Testis (tissue), 3 donors: Measurements from ENCODE around the gene SLC35G2. TPM values are rescaled to one million over a fixed set of nuclear protein-coding genes. Genes with fewer than 3 reads are reported as not detected.

Source experiments
- DNase-seq: peaks from one replicate; pipeline ENCODE4 v3.0.0-alpha.2; 2019
- H3K27ac ChIP-seq, 2 donors: fragments of 200-600 bp; sonication (generic); one replicate each; pipeline ENCODE4 v1.5.1; 2019
- H3K27me3 ChIP-seq: fragments of 200-600 bp; sonication (generic); one replicate; pipeline ENCODE4 v1.5.1; 2019
- H3K36me3 ChIP-seq: fragments of 200-600 bp; sonication (generic); one replicate; pipeline ENCODE4 v1.5.1; 2017; ENCODE audit warnings: low read depth; ENCODE audit errors: missing control alignments
- H3K4me1 ChIP-seq: fragments of 200-600 bp; sonication (generic); one replicate; pipeline ENCODE4 v1.5.1; 2019
- H3K4me3 ChIP-seq, 2 donors: fragments of 200-600 bp; sonication (generic); one replicate each; pipeline ENCODE4 v1.5.1; 2017 to 2019
- H3K9me3 ChIP-seq: fragments of 200-600 bp; sonication (generic); one replicate; pipeline ENCODE4 v1.5.1; 2017
- POLR2A ChIP-seq: fragments of 450-650 bp; IDR thresholded peaks from one replicate; pipeline ENCODE4 v1.6.1; 2017; ENCODE audit warnings: antibody characterized with exemption, mild to moderate bottlenecking, moderate library complexity
- WGBS, 2 donors: methylation state at CpG; one replicate each; pipeline ENCODE4 v1.1.5; 2018; 5-methylcytosine and 5-hydroxymethylcytosine counted together
- intact Hi-C: fragments of 100-400 bp; cut with DNase I; formaldehyde crosslinking; loops from one replicate; pipeline ENCODE4 v1.15.1; 2023; ENCODE audit warnings: low total_unique reads
- polyA plus RNA-seq: library from polyadenylated mRNA; stranded (reverse); fragments of 350-450 nt; fragmentation: Illumina TruSeq; extraction: RNeasy Lipid Tissue Mini Kit (QIAGEN cat#74804); gene quantifications from one replicate; pipeline ENCODE4 v1.2.3, GENCODE V29; 2014; ENCODE audit warnings: low read depth, low replicate concordance; ENCODE audit not compliant: insufficient read depth
- total RNA-seq, 2 donors: library from RNA; depleted of rRNA; stranded (reverse); fragments of >200 nt; gene quantifications; one replicate each; pipeline ENCODE4 v1.2.3, GENCODE V29; 2016
- TF ChIP-seq, protein P1 (sequence below), 3 experiments: fragments of 450-650 bp in 2 of 3; fragments of 200-600 bp in 1 of 3; sonication (generic) in 1 of 3; IDR thresholded peaks; one replicate each; pipeline ENCODE4 v1.5.1; 2016 to 2019; ENCODE audit warnings: antibody characterized with exemption in 3 of 3, mild to moderate bottlenecking in 2 of 3, moderate library complexity in 1 of 3

The SLC35G2 gene
- total and polyA plus RNA-seq, 3 donors from 2014 or later: 21.1 to 22.4 (median 22.1) TPM

DNA sequence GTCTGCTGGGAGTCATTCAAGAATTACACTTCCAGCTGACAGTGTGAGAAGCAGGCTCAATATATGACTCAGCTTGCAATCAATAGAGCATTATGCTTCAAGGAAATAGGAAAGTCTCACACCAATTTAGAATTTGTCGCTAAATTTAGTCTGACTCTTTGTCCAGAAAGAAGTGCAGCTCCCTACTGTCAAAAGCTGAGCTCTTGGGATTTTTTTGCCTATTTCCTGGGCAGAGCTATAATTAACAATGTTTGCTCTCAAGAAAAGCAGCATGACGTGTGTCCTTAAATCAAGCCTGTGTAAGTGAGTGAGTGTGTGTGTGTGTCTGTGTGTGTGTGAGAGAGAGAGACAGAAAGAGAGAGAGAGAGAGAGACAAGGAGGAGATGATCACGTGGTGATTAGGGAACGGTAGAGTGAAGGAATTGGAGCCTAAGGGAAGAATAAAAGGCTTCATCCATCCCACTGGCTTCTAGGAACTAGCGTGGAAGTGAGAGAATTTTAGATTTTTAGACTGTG, 16.4 kb upstream of the SLC35G2 start:
- Histone ChIP-seq H3K4me1 (no peaks in the 10 kb centered on the region), H3K36me3 (no peaks in the 10 kb centered on the region), H3K9me3 (no peaks in the 10 kb centered on the region), H3K4me3 (no peak overlapping the region), H3K27ac (no peak overlapping the region), H3K27me3 (no peaks in the 10 kb centered on the region)
- TF ChIP-seq, protein P1, sequence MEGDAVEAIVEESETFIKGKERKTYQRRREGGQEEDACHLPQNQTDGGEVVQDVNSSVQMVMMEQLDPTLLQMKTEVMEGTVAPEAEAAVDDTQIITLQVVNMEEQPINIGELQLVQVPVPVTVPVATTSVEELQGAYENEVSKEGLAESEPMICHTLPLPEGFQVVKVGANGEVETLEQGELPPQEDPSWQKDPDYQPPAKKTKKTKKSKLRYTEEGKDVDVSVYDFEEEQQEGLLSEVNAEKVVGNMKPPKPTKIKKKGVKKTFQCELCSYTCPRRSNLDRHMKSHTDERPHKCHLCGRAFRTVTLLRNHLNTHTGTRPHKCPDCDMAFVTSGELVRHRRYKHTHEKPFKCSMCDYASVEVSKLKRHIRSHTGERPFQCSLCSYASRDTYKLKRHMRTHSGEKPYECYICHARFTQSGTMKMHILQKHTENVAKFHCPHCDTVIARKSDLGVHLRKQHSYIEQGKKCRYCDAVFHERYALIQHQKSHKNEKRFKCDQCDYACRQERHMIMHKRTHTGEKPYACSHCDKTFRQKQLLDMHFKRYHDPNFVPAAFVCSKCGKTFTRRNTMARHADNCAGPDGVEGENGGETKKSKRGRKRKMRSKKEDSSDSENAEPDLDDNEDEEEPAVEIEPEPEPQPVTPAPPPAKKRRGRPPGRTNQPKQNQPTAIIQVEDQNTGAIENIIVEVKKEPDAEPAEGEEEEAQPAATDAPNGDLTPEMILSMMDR (IDR thresholded peaks at IDR 0.05): no peak
- no peak for TF ChIP-seq POLR2A
- intact Hi-C loops: no loop called here
- WGBS, 2 donors: 59 to 60% methylated on average over 5 of the region's 5 CpGs
- DNase-seq: no peak

DNA sequence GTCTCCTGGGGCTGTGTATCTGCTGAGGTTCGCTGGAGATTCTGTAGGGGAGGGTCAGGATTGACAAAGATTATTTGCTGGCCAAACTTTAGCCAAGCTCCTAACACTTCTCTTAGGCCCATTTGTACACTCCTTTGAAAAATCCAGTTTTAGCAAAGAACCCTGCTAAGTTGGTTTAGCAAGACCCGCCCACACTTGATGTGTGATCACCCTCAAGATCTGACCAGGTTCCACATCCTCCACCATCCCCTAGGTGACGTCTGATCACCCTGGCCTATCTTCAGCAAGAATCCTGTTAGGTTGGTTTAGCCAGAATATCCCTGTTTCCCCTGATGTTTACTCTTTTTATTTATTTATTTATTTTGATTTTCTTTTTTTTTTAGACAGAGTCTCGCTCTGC, 14.8 kb upstream of the SLC35G2 start:
- Histone ChIP-seq H3K27ac (no peak overlapping the region), H3K4me3 (no peak overlapping the region), H3K4me1 (no peaks in the 10 kb centered on the region), H3K36me3 (no peaks in the 10 kb centered on the region), H3K27me3 (no peaks in the 10 kb centered on the region), H3K9me3 (no peaks in the 10 kb centered on the region)
- no peak for DNase-seq
- 94 to 97% methylated on average over 4 of the region's 4 CpGs for whole genome bisulfite sequencing, 2 donors
- TF ChIP-seq, protein P1 (IDR thresholded peaks at IDR 0.05): no peak
- no peak for TF ChIP-seq POLR2A
- intact Hi-C loops: no loop called here

DNA sequence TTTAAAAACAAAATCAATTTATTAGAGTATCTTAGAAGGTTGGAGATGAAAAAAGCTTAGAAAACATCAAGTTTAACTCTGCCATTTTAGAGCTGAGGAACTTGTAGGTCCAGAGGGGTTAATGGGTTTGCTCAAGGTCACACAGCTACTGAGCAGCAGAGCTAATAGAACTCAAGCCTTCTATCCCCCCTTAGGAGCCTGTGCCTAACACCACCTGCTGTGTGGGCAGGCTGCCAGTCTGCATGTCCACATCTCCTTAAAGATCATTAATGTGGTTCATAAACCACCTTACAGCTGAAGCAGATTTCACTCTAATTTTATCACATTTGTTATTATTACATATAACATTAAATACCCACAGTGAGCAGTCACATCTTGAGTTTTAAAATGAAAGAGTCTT, 14.1 kb upstream of the SLC35G2 start:
- no peaks in the 10 kb centered on the region for H3K4me1 ChIP-seq
- H3K9me3 ChIP-seq: no peaks in the 10 kb centered on the region
- DNase-seq: no peak
- TF ChIP-seq, protein P1 (IDR thresholded peaks at IDR 0.05): no peak
- no peak for TF ChIP-seq POLR2A
- intact Hi-C loops: no loop called here
- H3K27ac ChIP-seq: no peak overlapping the region
- H3K27me3 ChIP-seq: no peaks in the 10 kb centered on the region
- H3K4me3 ChIP-seq: no peak overlapping the region
- H3K36me3 ChIP-seq: no peaks in the 10 kb centered on the region

DNA sequence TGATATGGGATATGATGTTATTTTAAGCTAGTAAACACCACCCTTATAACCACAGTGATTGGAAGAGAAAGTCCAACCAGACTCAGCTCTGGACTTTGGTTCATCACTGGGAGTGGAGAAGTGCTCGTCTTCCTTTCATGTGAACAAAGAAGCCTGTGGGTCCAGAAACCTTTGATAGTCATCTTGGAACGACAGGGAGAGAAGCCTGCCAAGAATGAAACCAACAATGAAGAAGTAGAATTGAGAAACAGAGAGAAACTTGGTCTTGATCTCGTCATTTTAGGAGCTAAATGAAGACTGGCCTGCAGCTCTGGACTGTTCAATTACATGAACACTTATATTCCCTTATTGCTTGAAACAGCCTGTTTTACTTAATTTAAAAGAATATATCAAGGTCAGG, 13.1 kb upstream of the SLC35G2 start:
- Histone ChIP-seq H3K4me1 (no peaks in the 10 kb centered on the region), H3K27ac (no peak overlapping the region), H3K27me3 (no peaks in the 10 kb centered on the region), H3K36me3 (no peaks in the 10 kb centered on the region), H3K4me3 (no peak overlapping the region), H3K9me3 (no peaks in the 10 kb centered on the region)
- no peak for DNase-seq
- TF ChIP-seq, protein P1 (IDR thresholded peaks at IDR 0.05): no peak
- TF ChIP-seq POLR2A: no peak
- intact Hi-C loops: no loop called here
- 73 to 78% methylated on average over 3 of the region's 3 CpGs for WGBS, 2 donors

DNA sequence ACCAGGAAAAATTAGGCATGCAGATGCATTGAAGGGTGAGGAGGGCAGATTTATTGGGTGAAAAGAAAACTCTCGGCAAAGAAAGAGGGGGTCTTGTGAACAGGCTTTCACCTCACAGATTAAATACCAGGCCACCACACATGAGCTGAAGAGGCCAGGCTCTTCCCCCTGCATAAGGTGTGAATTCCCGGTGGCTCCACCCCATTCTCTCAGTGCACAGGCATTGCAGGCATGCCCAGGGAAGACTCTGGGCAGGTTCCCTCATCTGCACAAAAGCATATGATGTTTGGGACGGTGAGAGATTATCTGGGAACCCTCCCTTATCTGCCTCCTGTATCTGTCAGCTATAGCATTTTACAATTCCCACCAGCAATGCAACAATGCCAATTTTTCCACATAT, 7.2 kb upstream of the SLC35G2 start:
- H3K4me1 ChIP-seq: no peaks in the 10 kb centered on the region
- intact Hi-C loops: no loop called here
- H3K4me3 ChIP-seq: no peak overlapping the region
- H3K27me3 ChIP-seq: no peaks in the 10 kb centered on the region
- H3K27ac ChIP-seq: no peak overlapping the region
- 88 to 94% methylated on average over 3 of the region's 3 CpGs for WGBS, 2 donors
- H3K36me3 ChIP-seq: no peaks in the 10 kb centered on the region
- TF ChIP-seq, protein P1 (IDR thresholded peaks at IDR 0.05): no peak
- TF ChIP-seq POLR2A: no peak
- no peaks in the 10 kb centered on the region for H3K9me3 ChIP-seq
- DNase-seq: no peak
